HEK293 (cell line): ENCODE results near the gene INTS6L.
"Not testable (repeated sequence)": the region's sequence is repeated elsewhere in the genome, so short reads cannot be mapped to it uniquely, and the experiment has no call there.

ENCODE experiments used
- KLF9 ChIP-seq: fragments of 450-650 bp; formaldehyde crosslinking; IDR thresholded peaks from 2 replicates; pipeline ENCODE4 v1.5.1; 2016; ENCODE audit warnings: missing biosample characterization, missing genetic modification characterization, low read depth
- SCRT2 ChIP-seq: fragments of 450-650 bp; formaldehyde crosslinking; IDR thresholded peaks from 2 replicates; pipeline ENCODE4 v1.5.1; 2016; ENCODE audit warnings: missing biosample characterization, missing genetic modification characterization
- SP3 ChIP-seq: fragments of 450-650 bp; formaldehyde crosslinking; IDR thresholded peaks from 2 replicates; pipeline ENCODE4 v1.5.1; 2016; ENCODE audit warnings: missing biosample characterization, missing genetic modification characterization
- WT1 ChIP-seq: fragments of 450-650 bp; formaldehyde crosslinking; IDR thresholded peaks from 2 replicates; pipeline ENCODE4 v1.5.1; 2016; ENCODE audit warnings: missing biosample characterization, missing genetic modification characterization
- ZBTB7A ChIP-seq: fragments of 450-650 bp; formaldehyde crosslinking; IDR thresholded peaks from 2 replicates; pipeline ENCODE4 v1.5.1; 2016; ENCODE audit warnings: low read depth, missing biosample characterization, missing genetic modification characterization
- ZNF10 ChIP-seq: fragments of 450-650 bp; formaldehyde crosslinking; IDR thresholded peaks from 2 replicates; pipeline ENCODE4 v1.5.1; 2017; ENCODE audit warnings: missing biosample characterization, missing genetic modification characterization
- ZNF175 ChIP-seq: fragments of 450-650 bp; formaldehyde crosslinking; IDR thresholded peaks from 2 replicates; pipeline ENCODE4 v1.5.1; 2016; ENCODE audit warnings: missing biosample characterization, missing genetic modification characterization
- ZNF311 ChIP-seq: fragments of 450-650 bp; formaldehyde crosslinking; IDR thresholded peaks from 2 replicates; pipeline ENCODE4 v1.5.1; 2017; ENCODE audit warnings: missing biosample characterization, missing genetic modification characterization, borderline replicate concordance
- ZNF513 ChIP-seq: fragments of 450-650 bp; IDR thresholded peaks from 2 replicates; pipeline ENCODE4 v1.5.1; 2018; ENCODE audit warnings: missing biosample characterization, missing genetic modification characterization
- ZNF529 ChIP-seq: fragments of 450-650 bp; formaldehyde crosslinking; IDR thresholded peaks from 2 replicates; pipeline ENCODE4 v1.5.1; 2017; ENCODE audit warnings: missing genetic modification characterization, missing biosample characterization; ENCODE audit not compliant: insufficient replicate concordance
- ZNF544 ChIP-seq: fragments of 450-650 bp; formaldehyde crosslinking; IDR thresholded peaks from 2 replicates; pipeline ENCODE4 v1.5.0; 2017; ENCODE audit warnings: missing biosample characterization, missing genetic modification characterization
- ZNF629 ChIP-seq: fragments of 450-650 bp; formaldehyde crosslinking; IDR thresholded peaks from 2 replicates; pipeline ENCODE4 v1.5.1; 2017; ENCODE audit warnings: missing biosample characterization, missing genetic modification characterization
- TF ChIP-seq, protein P1 (sequence below): fragments of 450-650 bp; formaldehyde crosslinking; IDR thresholded peaks from 2 replicates; pipeline ENCODE4 v1.5.1; 2016; ENCODE audit warnings: missing biosample characterization, missing genetic modification characterization
- TF ChIP-seq, protein P2 (sequence below): fragments of 450-650 bp; formaldehyde crosslinking; IDR thresholded peaks from 2 replicates; pipeline ENCODE4 v1.5.1; 2016; ENCODE audit warnings: missing biosample characterization, missing genetic modification characterization

GRCh38 chrX:135594453-135594852 is 74.0 kb downstream of the INTS6L start:
- TF ChIP-seq ZNF629 (tag by site-specific recombination); ZNF10 (tag by site-specific recombination); ZNF544; SP3 (tag by site-specific recombination); ZNF513 (tag by site-specific recombination); ZNF311 (tag by site-specific recombination); SCRT2 (tag by site-specific recombination); ZNF175 (tag by site-specific recombination); WT1 (tag by site-specific recombination); KLF9; ZBTB7A (tag by site-specific recombination); ZNF529 (tag by site-specific recombination): not testable (repeated sequence)
- TF ChIP-seq, protein P1, sequence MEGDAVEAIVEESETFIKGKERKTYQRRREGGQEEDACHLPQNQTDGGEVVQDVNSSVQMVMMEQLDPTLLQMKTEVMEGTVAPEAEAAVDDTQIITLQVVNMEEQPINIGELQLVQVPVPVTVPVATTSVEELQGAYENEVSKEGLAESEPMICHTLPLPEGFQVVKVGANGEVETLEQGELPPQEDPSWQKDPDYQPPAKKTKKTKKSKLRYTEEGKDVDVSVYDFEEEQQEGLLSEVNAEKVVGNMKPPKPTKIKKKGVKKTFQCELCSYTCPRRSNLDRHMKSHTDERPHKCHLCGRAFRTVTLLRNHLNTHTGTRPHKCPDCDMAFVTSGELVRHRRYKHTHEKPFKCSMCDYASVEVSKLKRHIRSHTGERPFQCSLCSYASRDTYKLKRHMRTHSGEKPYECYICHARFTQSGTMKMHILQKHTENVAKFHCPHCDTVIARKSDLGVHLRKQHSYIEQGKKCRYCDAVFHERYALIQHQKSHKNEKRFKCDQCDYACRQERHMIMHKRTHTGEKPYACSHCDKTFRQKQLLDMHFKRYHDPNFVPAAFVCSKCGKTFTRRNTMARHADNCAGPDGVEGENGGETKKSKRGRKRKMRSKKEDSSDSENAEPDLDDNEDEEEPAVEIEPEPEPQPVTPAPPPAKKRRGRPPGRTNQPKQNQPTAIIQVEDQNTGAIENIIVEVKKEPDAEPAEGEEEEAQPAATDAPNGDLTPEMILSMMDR: not testable (repeated sequence)
- TF ChIP-seq, protein P2, sequence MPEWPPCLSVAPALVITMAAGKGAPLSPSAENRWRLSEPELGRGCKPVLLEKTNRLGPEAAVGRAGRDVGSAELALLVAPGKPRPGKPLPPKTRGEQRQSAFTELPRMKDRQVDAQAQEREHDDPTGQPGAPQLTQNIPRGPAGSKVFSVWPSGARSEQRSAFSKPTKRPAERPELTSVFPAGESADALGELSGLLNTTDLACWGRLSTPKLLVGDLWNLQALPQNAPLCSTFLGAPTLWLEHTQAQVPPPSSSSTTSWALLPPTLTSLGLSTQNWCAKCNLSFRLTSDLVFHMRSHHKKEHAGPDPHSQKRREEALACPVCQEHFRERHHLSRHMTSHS (tag by site-specific recombination): not testable (repeated sequence)
